ENCODE measurements around the gene TMEM186. TPM values are rescaled to one million over a fixed set of nuclear protein-coding genes. Genes with fewer than 3 reads are reported as not detected.

The TMEM186 gene
- total RNA-seq, 1 experiment from 2014 or later = 12.4 TPM

GRCh38 chr16:8761078-8761477 is 36.4 kb downstream of the TMEM186 start:
- H3K9me3 ChIP-seq (ENCODE audit: control insufficient read depth, insufficient read depth, low read depth, low read length) = no peaks in the 10 kb centered on the region
- H3K4me1 ChIP-seq (ENCODE audit: control insufficient read depth, insufficient read depth, low read length) = no peaks in the 10 kb centered on the region
- BruUV-seq (replicated peaks) = no TSS peak
- no peak overlapping the region for H3K4me3 ChIP-seq (ENCODE audit: low read depth in 2 of 2, low read length in 2 of 2)
- no peak overlapping the region for H3K27ac ChIP-seq (ENCODE audit: low read length)
- in situ Hi-C loops (cut with HindIII; ENCODE audit: low pct_unique_long_range_greater_than_20kb, low sequenced_read_pairs) = no loop called here
- TF ChIP-seq POLR2AphosphoS5 (IDR thresholded peaks at IDR 0.05; ENCODE audit: low read depth, low read length) (no peak), SIN3A (IDR thresholded peaks at IDR 0.05; ENCODE audit: borderline replicate concordance, insufficient read depth, low read depth, low read length) (no peak), TCF7L2 (IDR thresholded peaks at IDR 0.05; ENCODE audit: low read depth, low read length) (no peak), REST (IDR thresholded peaks at IDR 0.05; ENCODE audit: insufficient read depth in 1 of 2, low read depth in 2 of 2, low read length in 1 of 2) (no peak)
- TF ChIP-seq, protein P1, sequence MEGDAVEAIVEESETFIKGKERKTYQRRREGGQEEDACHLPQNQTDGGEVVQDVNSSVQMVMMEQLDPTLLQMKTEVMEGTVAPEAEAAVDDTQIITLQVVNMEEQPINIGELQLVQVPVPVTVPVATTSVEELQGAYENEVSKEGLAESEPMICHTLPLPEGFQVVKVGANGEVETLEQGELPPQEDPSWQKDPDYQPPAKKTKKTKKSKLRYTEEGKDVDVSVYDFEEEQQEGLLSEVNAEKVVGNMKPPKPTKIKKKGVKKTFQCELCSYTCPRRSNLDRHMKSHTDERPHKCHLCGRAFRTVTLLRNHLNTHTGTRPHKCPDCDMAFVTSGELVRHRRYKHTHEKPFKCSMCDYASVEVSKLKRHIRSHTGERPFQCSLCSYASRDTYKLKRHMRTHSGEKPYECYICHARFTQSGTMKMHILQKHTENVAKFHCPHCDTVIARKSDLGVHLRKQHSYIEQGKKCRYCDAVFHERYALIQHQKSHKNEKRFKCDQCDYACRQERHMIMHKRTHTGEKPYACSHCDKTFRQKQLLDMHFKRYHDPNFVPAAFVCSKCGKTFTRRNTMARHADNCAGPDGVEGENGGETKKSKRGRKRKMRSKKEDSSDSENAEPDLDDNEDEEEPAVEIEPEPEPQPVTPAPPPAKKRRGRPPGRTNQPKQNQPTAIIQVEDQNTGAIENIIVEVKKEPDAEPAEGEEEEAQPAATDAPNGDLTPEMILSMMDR (IDR thresholded peaks at IDR 0.05) = no peak
- no peaks in the 10 kb centered on the region for H3K27me3 ChIP-seq (ENCODE audit: control insufficient read depth, insufficient read depth, low read length)
- H3K36me3 ChIP-seq (ENCODE audit: control insufficient read depth, insufficient read depth, low read length) = no peaks in the 10 kb centered on the region
- ChIA-PET CTCF (no interaction called here), POLR2A (no interaction called here)
- intact Hi-C loops (cut with micrococcal nuclease; ENCODE audit: unreplicated experiment) = no loop called here
- DNase-seq (ENCODE audit: low read depth, low spot score) (no peak), ATAC-seq (no peak)

DNA sequence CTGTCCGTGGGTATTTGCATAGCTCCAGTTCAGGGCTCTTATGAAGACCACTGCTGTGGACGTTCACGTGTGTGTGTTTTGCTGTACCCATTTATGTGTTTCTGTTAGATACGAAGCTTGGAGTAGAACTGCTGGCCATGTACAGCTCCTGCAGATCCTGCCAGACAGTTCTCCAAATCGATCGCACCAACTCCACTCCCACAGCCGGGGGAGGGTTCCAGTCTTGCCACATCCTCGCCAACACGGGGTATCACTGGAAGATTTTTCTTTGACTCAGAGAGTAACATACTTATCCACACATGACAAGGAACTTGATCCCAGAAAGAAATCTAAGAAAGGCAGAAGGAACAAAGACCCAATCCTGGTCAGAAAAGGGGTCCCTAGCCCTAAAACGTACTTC is 37.4 kb downstream of the TMEM186 start:
- H3K27ac ChIP-seq (ENCODE audit: low read length) = no peak overlapping the region
- no peaks in the 10 kb centered on the region for H3K36me3 ChIP-seq (ENCODE audit: control insufficient read depth, insufficient read depth, low read length)
- H3K9me3 ChIP-seq (ENCODE audit: control insufficient read depth, insufficient read depth, low read depth, low read length) = no peaks in the 10 kb centered on the region
- ChIA-PET POLR2A (no interaction called here), CTCF (no interaction called here)
- in situ Hi-C loops (cut with HindIII; ENCODE audit: low pct_unique_long_range_greater_than_20kb, low sequenced_read_pairs) (no loop called here), intact Hi-C loops (cut with micrococcal nuclease; ENCODE audit: unreplicated experiment) (no loop called here)
- ATAC-seq (no peak), DNase-seq (ENCODE audit: low read depth, low spot score) (no peak)
- no peak overlapping the region for H3K4me3 ChIP-seq (ENCODE audit: low read depth in 2 of 2, low read length in 2 of 2)
- H3K4me1 ChIP-seq (ENCODE audit: control insufficient read depth, insufficient read depth, low read length) = no peaks in the 10 kb centered on the region
- TF ChIP-seq SIN3A (IDR thresholded peaks at IDR 0.05; ENCODE audit: borderline replicate concordance, insufficient read depth, low read depth, low read length) (no peak), TCF7L2 (IDR thresholded peaks at IDR 0.05; ENCODE audit: low read depth, low read length) (no peak), POLR2AphosphoS5 (IDR thresholded peaks at IDR 0.05; ENCODE audit: low read depth, low read length) (no peak), REST (IDR thresholded peaks at IDR 0.05; ENCODE audit: insufficient read depth in 1 of 2, low read depth in 2 of 2, low read length in 1 of 2) (no peak)
- TF ChIP-seq, protein P1 (IDR thresholded peaks at IDR 0.05) = no peak
- no peaks in the 10 kb centered on the region for H3K27me3 ChIP-seq (ENCODE audit: control insufficient read depth, insufficient read depth, low read length)
- BruUV-seq (replicated peaks) = no TSS peak
